Chondrocyte (in vitro differentiated cells): Measurements from ENCODE around the gene TMPRSS6. TPM values are rescaled to one million over a fixed set of nuclear protein-coding genes. Genes with fewer than 3 reads are reported as not detected.

Experiments used
- DNase-seq: peaks from one replicate; pipeline ENCODE4 v3.0.0; 2021; ENCODE audit warnings: mixed read lengths, low spot score
- H3K27ac Mint-ChIP-seq: one replicate; pipeline ENCODE4 v1.8.0; 2021; ENCODE audit warnings: mild to moderate bottlenecking, moderate library complexity, mixed read lengths; ENCODE audit not compliant: unreplicated experiment
- H3K27me3 Mint-ChIP-seq: 2 replicates; pipeline ENCODE4 v1.8.0; 2021; ENCODE audit warnings: low read depth, mixed read lengths
- H3K36me3 Mint-ChIP-seq: 2 replicates; pipeline ENCODE4 v1.8.0; 2021; ENCODE audit warnings: low read depth, mixed read lengths
- H3K4me1 Mint-ChIP-seq: 2 replicates; pipeline ENCODE4 v1.8.0; 2021; ENCODE audit warnings: low read depth, mild to moderate bottlenecking, mixed read lengths
- H3K4me3 Mint-ChIP-seq: one replicate; pipeline ENCODE4 v1.8.0; 2021; ENCODE audit warnings: mild to moderate bottlenecking, moderate library complexity, mixed read lengths; ENCODE audit not compliant: unreplicated experiment
- H3K9me3 Mint-ChIP-seq: 2 replicates; pipeline ENCODE4 v1.8.0; 2021; ENCODE audit warnings: low read depth, mixed read lengths
- CTCF ChIP-seq: fragments of 200-600 bp; sonication (generic); IDR thresholded peaks from 2 replicates; pipeline ENCODE4 v1.5.0; 2021; ENCODE audit warnings: antibody characterized with exemption, mild to moderate bottlenecking, moderate library complexity
- total RNA-seq: library from RNA; stranded (reverse); gene quantifications from 3 replicates; pipeline ENCODE4 v1.2.1, GENCODE V29; 2021

Gene TMPRSS6
- total RNA-seq, 1 donor from 2014 or later = not detected

- no peaks in the 10 kb centered on the region for H3K9me3 Mint-ChIP-seq
These were observed 60.3 kb downstream of the TMPRSS6 start for GRCh38 chr22:37049224-37049623.

DNA sequence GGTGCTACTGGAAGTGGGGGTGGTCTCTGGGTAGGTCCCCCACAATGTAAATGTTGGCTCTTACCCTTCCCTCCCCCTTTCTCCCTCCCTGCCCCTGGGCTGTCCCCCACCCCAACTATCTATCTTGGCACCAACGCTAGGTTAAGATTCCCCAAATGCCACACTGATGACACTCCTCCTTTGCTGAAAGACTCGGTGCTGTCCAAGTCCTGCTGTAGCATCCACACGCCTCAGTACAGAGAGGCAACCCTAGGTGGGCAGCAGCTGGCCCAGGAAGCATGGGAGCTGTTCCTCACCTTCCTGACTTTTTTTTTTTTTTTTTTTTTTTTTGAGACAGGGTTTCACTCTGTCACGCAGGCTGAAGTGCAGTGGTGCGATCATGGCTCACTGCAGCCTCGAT lies 61.4 kb downstream of the TMPRSS6 start:
- Mint-ChIP-seq H3K27me3 (no peaks in the 10 kb centered on the region), H3K4me1 (peaks cover 9% of the 10 kb centered on the region), H3K9me3 (no peaks in the 10 kb centered on the region), H3K36me3 (no peaks in the 10 kb centered on the region), H3K4me3 (no peak overlapping the region), H3K27ac (no peak overlapping the region)
- DNase-seq = no peak
- no peak for TF ChIP-seq CTCF

More at GRCh38 chr22:37049224-37049623, 60.3 kb downstream of the TMPRSS6 start:
- H3K27me3 Mint-ChIP-seq = no peaks in the 10 kb centered on the region
- no peaks in the 10 kb centered on the region for H3K36me3 Mint-ChIP-seq
- no peak for DNase-seq
- no peak for TF ChIP-seq CTCF
- H3K27ac Mint-ChIP-seq = no peak overlapping the region
- H3K4me3 Mint-ChIP-seq = no peak overlapping the region
- H3K4me1 Mint-ChIP-seq = peaks cover 12% of the 10 kb centered on the region

- H3K36me3 Mint-ChIP-seq = no peaks in the 10 kb centered on the region
- no peak for DNase-seq
- no peaks in the 10 kb centered on the region for H3K27me3 Mint-ChIP-seq
- no peaks in the 10 kb centered on the region for H3K9me3 Mint-ChIP-seq
- no peaks in the 10 kb centered on the region for H3K4me1 Mint-ChIP-seq
- no peak overlapping the region for H3K27ac Mint-ChIP-seq
- no peak overlapping the region for H3K4me3 Mint-ChIP-seq
- no peak for TF ChIP-seq CTCF
These were observed 62.5 kb downstream of the TMPRSS6 start for GRCh38 chr22:37047006-37047405.

DNA sequence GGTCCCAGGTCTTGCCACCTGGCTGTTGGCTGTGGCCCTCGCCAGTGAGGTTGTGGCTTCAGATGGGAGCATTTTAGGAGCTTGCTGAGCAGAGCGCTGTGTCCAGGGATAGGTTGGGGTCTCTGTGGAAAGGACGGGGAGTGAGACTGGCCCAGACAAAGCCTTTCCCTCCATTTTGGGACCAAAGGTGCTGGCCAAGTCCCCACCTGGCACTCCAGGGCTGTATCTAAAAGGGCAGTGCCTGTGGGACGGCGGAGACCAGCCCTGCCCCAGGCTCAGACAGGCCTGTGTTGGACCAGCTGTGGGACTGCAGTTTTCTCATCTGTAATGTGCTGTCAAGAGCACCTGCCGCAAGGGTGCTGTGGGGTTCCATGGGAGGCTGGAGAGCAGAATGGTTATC lies 62.9 kb downstream of the TMPRSS6 start:
- no peak for TF ChIP-seq CTCF
- no peaks in the 10 kb centered on the region for H3K9me3 Mint-ChIP-seq
- no peaks in the 10 kb centered on the region for H3K36me3 Mint-ChIP-seq
- no peak overlapping the region for H3K27ac Mint-ChIP-seq
- DNase-seq = no peak
- no peak overlapping the region for H3K4me3 Mint-ChIP-seq
- H3K4me1 Mint-ChIP-seq = no peaks in the 10 kb centered on the region
- H3K27me3 Mint-ChIP-seq = no peaks in the 10 kb centered on the region

- Mint-ChIP-seq H3K4me3 (no peak overlapping the region), H3K9me3 (no peaks in the 10 kb centered on the region), H3K36me3 (no peaks in the 10 kb centered on the region), H3K27me3 (no peaks in the 10 kb centered on the region), H3K4me1 (peaks cover under 1% of the 10 kb centered on the region), H3K27ac (no peak overlapping the region)
- peak; percentile 78 for TF ChIP-seq CTCF
- DNase-seq = no peak
These were observed 63.6 kb downstream of the TMPRSS6 start for GRCh38 chr22:37045958-37046357.
